A549 treated with AZD9567 at 1 μM for 4 hours (cell line): ENCODE data around the gene FAM131A. TPM values are rescaled to one million over a fixed set of nuclear protein-coding genes. Genes with fewer than 3 reads are reported as not detected.

Source experiments
- total RNA-seq: library from RNA; stranded (reverse); fragments of 200-300 nt; extraction: Qiagen RNA extraction; gene quantifications from 5 replicates; pipeline ENCODE4 v1.2.3, GENCODE V29; 2022; ENCODE audit not compliant: insufficient read depth

The FAM131A gene, protein sequence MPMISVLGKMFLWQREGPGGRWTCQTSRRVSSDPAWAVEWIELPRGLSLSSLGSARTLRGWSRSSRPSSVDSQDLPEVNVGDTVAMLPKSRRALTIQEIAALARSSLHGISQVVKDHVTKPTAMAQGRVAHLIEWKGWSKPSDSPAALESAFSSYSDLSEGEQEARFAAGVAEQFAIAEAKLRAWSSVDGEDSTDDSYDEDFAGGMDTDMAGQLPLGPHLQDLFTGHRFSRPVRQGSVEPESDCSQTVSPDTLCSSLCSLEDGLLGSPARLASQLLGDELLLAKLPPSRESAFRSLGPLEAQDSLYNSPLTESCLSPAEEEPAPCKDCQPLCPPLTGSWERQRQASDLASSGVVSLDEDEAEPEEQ
- total RNA-seq, result 11.0 to 12.3 TPM (median 11.8 TPM) in 5 replicates

DNA sequence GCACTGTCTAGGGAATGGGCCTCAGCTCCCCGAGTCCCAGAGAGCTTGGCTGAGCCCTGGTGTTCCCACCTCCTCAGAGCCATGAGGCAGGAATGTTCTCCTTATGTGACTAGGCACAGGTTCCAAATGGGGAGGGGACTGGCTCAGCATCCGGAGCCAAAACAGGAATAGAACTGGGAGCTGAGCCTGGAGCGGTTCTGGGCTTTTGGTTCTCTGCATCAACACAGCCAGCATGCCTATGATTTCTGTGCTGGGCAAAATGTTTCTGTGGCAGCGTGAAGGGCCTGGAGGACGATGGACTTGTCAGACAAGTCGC is at the start of gene FAM131A:
FAM131A (plus strand) TSS at position 202 of the 316 bp plus-strand sequence; CDS start at position 233, 31 bp downstream.

GRCh38 chr3:184298759-184299487 is 38.5 kb upstream of the FAM131A start, which contains the start of gene PSMD2:
TSS of gene PSMD2 (plus strand) at chr3:184299241. CDS start at chr3:184299267, 26 bp downstream.

DNA sequence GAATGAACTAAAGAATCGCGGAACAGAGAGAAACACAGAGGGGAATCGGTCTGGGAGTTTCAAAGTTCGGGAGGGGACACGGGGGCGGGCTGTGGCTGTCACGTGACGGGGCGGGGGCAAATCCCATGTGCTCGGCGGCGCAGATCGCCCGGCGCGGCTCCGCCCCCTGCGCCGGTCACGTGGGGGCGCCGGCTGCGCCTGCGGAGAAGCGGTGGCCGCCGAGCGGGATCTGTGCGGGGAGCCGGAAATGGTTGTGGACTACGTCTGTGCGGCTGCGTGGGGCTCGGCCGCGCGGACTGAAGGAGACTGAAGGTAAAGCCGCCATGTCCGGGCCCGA is 23.1 kb upstream of the FAM131A start, which contains the start of gene EIF4G1:
EIF4G1 (plus strand) TSS at position 244 of the 337 bp plus-strand sequence. CDS start 1,191 bp downstream, outside the sequence.

GRCh38 chr3:184361532-184361931 is 24.1 kb downstream of the FAM131A start, which contains the start of the genes CLCN2 and POLR2H:
TSS of gene CLCN2 (minus strand) at chr3:184361605. CDS start at chr3:184361479, 126 bp downstream.
TSS of gene POLR2H (plus strand) at chr3:184361710. CDS start at chr3:184363493, 1,783 bp downstream.

GRCh38 chr3:184377882-184378445 is 40.6 kb downstream of the FAM131A start, which contains the start of gene THPO:
TSS of gene THPO (minus strand) at chr3:184378207. CDS start at chr3:184376259, 1,948 bp downstream.

GRCh38 chr3:184379358-184380184 is 42.2 kb downstream of the FAM131A start, which contains the start of gene CHRD:
TSS of gene CHRD (plus strand) at chr3:184380054. CDS start at chr3:184380319, 265 bp downstream.

Other genes with a start within 250 kb of the FAM131A start
- not detected in 5 replicates for gene HTR3E, start 240.5 kb upstream of the FAM131A start, total RNA-seq
- 20.0 to 30.1 TPM (median 29.4 TPM) in 5 replicates for gene EIF2B5, start 202.2 kb upstream of the FAM131A start, total RNA-seq
- gene DVL3, start 182.2 kb upstream of the FAM131A start, total RNA-seq, result 19.5 to 27.8 TPM (median 26.1 TPM) in 5 replicates
- gene AP2M1, start 162.7 kb upstream of the FAM131A start, total RNA-seq, result 297 to 322 TPM (median 311 TPM) in 5 replicates
- gene ABCF3, start 151.4 kb upstream of the FAM131A start, total RNA-seq, result 29.6 to 39.2 TPM (median 36.9 TPM) in 5 replicates
- gene VWA5B2, start 108.0 kb upstream of the FAM131A start, total RNA-seq, result 0.31 to 0.63 TPM (median 0.49 TPM) in 4 of 5 replicates, not detected in the other
- gene ALG3, start 88.6 kb upstream of the FAM131A start, total RNA-seq, result 54.6 to 81.9 TPM (median 70.6 TPM) in 5 replicates
- 11.9 to 14.1 TPM (median 13.0 TPM) in 5 replicates for gene EEF1AKMT4, start 87.9 kb upstream of the FAM131A start, total RNA-seq
- 1.3 to 1.7 TPM (median 1.4 TPM) in 4 of 5 replicates, not detected in the other for gene CAMK2N2, start 76.0 kb upstream of the FAM131A start, total RNA-seq
- not detected in 5 replicates for gene ECE2, start 61.6 kb upstream of the FAM131A start, total RNA-seq
- gene PSMD2, start 38.4 kb upstream of the FAM131A start, total RNA-seq, result 299 to 355 TPM (median 301 TPM) in 5 replicates
- 234 to 275 TPM (median 244 TPM) in 5 replicates for gene EIF4G1, start 23.0 kb upstream of the FAM131A start, total RNA-seq
- gene CLCN2, start 24.0 kb downstream of the FAM131A start, total RNA-seq, result 2.6 to 7.0 TPM (median 6.4 TPM) in 5 replicates
- gene POLR2H, start 24.1 kb downstream of the FAM131A start, total RNA-seq, result 75.8 to 84.8 TPM (median 81.8 TPM) in 5 replicates
- gene THPO, start 40.6 kb downstream of the FAM131A start, total RNA-seq, result 0.06 TPM in 1 of 5 replicates, not detected in the others
- gene CHRD, start 42.5 kb downstream of the FAM131A start, total RNA-seq, result 0.15 to 0.35 TPM (median 0.25 TPM) in 4 of 5 replicates, not detected in the other
- gene EPHB3, start 224.2 kb downstream of the FAM131A start, total RNA-seq, result 0.28 to 0.80 TPM (median 0.58 TPM) in 5 replicates